Omental fat pad (tissue), 4 donors: Measurements from ENCODE around the gene CEP70. TPM values are rescaled to one million over a fixed set of nuclear protein-coding genes. Genes with fewer than 3 reads are reported as not detected.

Experiments used
- ATAC-seq: fragments of 150-250 bp; one replicate; pipeline ENCODE4 v1.9.1; 2016; ENCODE audit warnings: mild to moderate bottlenecking, moderate library complexity; ENCODE audit not compliant: low FRiP score
- DNase-seq: peaks from one replicate; pipeline ENCODE4 v3.0.0-alpha.2; 2019; ENCODE audit warnings: low spot score
- total RNA-seq, 4 donors: library from RNA; depleted of rRNA; stranded (reverse); fragments of >200 nt; gene quantifications; one replicate each; pipeline ENCODE4 v1.1.0, GENCODE V29; 2016
- TF ChIP-seq, protein P1 (sequence below), 3 donors: fragments of 450-650 bp; IDR thresholded peaks; one replicate each; pipeline ENCODE4 v1.5.1; 2016 to 2017; ENCODE audit warnings: antibody characterized with exemption in 3 of 3, mild to moderate bottlenecking in 3 of 3, moderate library complexity in 2 of 3

Gene CEP70
- total RNA-seq, 4 donors from 2014 or later = 10.6 to 15.4 (median 13.8) TPM

DNA sequence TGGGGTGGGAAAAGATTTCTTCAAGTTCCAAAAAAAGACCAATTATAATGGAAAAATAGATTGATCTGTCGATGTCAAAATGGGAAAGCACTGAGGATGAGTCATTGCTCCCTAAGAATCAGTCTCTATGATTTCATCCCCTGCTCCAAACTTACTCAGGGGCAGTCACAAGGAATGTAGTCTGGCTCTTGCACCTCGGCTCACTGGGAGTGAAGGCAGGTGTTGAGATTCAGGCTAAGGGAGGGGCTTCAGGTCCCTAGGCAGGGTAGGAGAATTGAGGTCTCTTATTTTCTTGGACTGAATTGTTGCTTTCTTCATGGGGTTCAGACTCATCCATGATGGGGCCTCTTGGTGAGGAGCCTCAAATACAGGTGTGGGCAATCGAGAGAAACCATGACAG lies 145.4 kb downstream of the CEP70 start:
- TF ChIP-seq, protein P1, sequence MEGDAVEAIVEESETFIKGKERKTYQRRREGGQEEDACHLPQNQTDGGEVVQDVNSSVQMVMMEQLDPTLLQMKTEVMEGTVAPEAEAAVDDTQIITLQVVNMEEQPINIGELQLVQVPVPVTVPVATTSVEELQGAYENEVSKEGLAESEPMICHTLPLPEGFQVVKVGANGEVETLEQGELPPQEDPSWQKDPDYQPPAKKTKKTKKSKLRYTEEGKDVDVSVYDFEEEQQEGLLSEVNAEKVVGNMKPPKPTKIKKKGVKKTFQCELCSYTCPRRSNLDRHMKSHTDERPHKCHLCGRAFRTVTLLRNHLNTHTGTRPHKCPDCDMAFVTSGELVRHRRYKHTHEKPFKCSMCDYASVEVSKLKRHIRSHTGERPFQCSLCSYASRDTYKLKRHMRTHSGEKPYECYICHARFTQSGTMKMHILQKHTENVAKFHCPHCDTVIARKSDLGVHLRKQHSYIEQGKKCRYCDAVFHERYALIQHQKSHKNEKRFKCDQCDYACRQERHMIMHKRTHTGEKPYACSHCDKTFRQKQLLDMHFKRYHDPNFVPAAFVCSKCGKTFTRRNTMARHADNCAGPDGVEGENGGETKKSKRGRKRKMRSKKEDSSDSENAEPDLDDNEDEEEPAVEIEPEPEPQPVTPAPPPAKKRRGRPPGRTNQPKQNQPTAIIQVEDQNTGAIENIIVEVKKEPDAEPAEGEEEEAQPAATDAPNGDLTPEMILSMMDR (IDR thresholded peaks at IDR 0.05) = no peak
- DNase-seq = no peak
- ATAC-seq = no peak

DNA sequence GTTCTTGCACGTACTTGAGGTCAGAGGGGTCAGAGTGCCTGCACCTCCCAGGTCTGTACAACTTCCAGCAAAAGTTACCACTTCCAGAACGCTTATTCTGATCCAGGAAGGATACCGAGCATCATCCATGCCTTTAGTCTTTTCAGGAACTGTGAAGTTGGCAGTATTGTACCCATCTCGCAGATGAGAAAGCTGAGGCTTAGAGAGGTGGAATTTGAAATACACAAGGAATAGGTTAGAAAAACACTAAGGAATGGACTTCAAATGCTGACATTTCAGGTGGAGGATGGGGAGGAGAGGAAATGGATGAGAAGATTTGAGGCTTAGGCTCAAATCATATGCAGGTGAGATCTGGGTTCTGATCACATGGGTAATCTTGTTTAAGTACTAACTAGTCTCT lies 148.4 kb downstream of the CEP70 start:
- DNase-seq = no peak
- TF ChIP-seq, protein P1 (IDR thresholded peaks at IDR 0.05) = no peak
- no peak for ATAC-seq

DNA sequence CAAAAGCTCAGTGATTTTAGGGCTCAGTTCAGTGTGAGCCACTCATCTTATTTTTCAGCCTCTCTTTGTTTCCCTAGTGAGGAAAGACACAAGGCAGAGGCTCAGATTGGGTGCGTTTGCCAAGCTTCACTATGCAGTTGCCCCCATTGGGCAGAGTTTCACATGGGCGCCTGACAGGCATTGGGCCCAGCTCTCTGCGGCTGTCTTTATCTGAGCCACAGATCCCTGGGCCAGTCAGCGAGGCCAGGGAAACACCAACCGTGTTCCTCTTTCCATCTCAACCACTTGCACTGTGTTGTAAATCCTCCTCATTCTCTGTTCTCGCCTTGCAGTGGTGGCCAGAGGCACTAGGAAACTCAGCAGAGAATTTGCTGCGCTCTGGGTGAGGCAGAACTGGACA lies 148.8 kb downstream of the CEP70 start:
- TF ChIP-seq, protein P1 (IDR thresholded peaks at IDR 0.05) = no peak
- ATAC-seq (no peak), DNase-seq (no peak)

Other genes starting within 250 kb of the CEP70 start
- 100 to 1,000 TPM in 3 of 4 donors, 10 to 100 TPM in 1; 63.1 to 210 (median 106) TPM for gene MRAS, start 245.7 kb downstream of the CEP70 start, total RNA-seq
- 1 to 10 TPM in 2 of 4 donors, under 1 TPM in 1, not detected in 1; 0.75 to 2.3 (median 1.5) TPM for gene ESYT3, start 159.6 kb downstream of the CEP70 start, total RNA-seq
- gene FAIM, start 14.5 kb upstream of the CEP70 start, total RNA-seq = 10 to 100 TPM in 3 of 4 donors, 1 to 10 TPM in 1; 8.9 to 20.5 (median 14.1) TPM
- 10 to 100 TPM; 20.6 to 42.8 (median 22.4) TPM for gene PIK3CB, start 240.7 kb upstream of the CEP70 start, total RNA-seq